DOHH2 (cell line): ENCODE measurements around the gene RPL7L1.

ENCODE experiments used
- EZH2phosphoT487 ChIP-seq: fragments of 200-600 bp; sonication (generic); IDR thresholded peaks from 2 replicates; pipeline ENCODE4 v1.6.1; 2017; ENCODE audit warnings: borderline replicate concordance, mild to moderate bottlenecking, antibody characterized with exemption, low read length, moderate library complexity, mixed read lengths
- TF ChIP-seq, protein P1 (sequence below): fragments of 200-600 bp; sonication (generic); IDR thresholded peaks from one replicate; pipeline ENCODE4 v1.5.1; 2014; ENCODE audit warnings: antibody characterized with exemption, mild to moderate bottlenecking, low read depth, low read length; ENCODE audit not compliant: poor library complexity, severe bottlenecking

DNA sequence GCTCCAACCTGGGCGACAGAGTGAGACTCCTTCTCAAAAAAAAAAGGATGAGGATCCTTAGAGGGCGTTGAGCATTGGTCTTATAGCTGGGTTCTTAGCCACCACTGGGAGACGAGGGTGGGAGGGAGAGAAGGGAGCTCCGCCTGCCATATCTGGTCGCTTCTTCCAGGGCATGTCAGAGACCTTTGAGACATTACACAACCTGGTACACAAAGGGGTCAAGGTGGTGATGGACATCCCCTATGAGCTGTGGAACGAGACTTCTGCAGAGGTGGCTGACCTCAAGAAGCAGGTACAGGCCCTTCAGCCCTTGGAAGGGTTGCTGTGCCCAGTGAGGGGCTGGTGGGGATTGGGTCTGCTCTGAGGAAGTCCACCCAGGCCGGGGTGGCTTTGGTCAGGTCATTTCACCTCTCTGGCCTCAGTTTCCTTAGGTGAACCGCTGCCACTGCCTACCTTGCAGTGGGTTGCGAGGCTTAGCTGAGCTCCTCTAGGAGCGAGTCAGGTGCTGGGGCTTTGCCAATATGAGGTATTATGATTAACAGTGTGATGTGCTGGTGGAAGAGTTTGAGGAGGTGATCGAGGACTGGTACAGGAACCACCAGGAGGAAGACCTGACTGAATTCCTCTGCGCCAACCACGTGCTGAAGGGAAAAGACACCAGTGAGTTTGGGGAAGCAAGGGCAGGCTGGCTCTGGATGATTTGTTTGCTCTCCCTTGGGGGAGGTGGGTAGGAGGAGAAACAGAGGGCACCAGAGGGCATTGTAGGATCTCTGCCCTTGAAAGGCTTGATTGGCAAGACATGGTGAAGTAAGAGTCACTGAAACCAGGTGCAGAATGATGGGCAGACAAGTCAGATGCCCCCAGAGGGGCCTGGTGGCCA, 58.4 kb downstream of the RPL7L1 start:
- TF ChIP-seq, protein P1, sequence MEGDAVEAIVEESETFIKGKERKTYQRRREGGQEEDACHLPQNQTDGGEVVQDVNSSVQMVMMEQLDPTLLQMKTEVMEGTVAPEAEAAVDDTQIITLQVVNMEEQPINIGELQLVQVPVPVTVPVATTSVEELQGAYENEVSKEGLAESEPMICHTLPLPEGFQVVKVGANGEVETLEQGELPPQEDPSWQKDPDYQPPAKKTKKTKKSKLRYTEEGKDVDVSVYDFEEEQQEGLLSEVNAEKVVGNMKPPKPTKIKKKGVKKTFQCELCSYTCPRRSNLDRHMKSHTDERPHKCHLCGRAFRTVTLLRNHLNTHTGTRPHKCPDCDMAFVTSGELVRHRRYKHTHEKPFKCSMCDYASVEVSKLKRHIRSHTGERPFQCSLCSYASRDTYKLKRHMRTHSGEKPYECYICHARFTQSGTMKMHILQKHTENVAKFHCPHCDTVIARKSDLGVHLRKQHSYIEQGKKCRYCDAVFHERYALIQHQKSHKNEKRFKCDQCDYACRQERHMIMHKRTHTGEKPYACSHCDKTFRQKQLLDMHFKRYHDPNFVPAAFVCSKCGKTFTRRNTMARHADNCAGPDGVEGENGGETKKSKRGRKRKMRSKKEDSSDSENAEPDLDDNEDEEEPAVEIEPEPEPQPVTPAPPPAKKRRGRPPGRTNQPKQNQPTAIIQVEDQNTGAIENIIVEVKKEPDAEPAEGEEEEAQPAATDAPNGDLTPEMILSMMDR, result no peak
- no peak for TF ChIP-seq EZH2phosphoT487
